SW480 (cell line): ENCODE results near the gene HDAC10.
"Not testable (repeated sequence)": the region's sequence is repeated elsewhere in the genome, so short reads cannot be mapped to it uniquely, and the experiment has no call there.

Experiments used
- DNase-seq: peaks from one replicate; pipeline ENCODE4 v3.0.0-alpha.2; 2016; ENCODE audit warnings: low spot score

HDAC10 gene

GRCh38 chr22:50285568-50286229 is 34.6 kb upstream of the HDAC10 start:
- DNase-seq: no peak

GRCh38 chr22:50284479-50284878 is 33.4 kb upstream of the HDAC10 start:
- no peak for DNase-seq

- DNase-seq: no peak
Observed at GRCh38 chr22:50283821-50284220, 32.8 kb upstream of the HDAC10 start.

- peak; percentile 82 for DNase-seq
Observed at GRCh38 chr22:50282361-50283155, 31.5 kb upstream of the HDAC10 start.

- no peak for DNase-seq
Observed at GRCh38 chr22:50281957-50282356, 30.9 kb upstream of the HDAC10 start.

- DNase-seq: no peak
Observed at GRCh38 chr22:50281384-50281760, 30.3 kb upstream of the HDAC10 start.

- no peak for DNase-seq
Observed at GRCh38 chr22:50280708-50281383, 29.8 kb upstream of the HDAC10 start.

GRCh38 chr22:50280022-50280707 is 29.1 kb upstream of the HDAC10 start:
- DNase-seq: no peak

GRCh38 chr22:50278956-50279619 is 28.0 kb upstream of the HDAC10 start:
- DNase-seq: no peak

- no peak for DNase-seq
Observed at GRCh38 chr22:50278461-50278860, 27.4 kb upstream of the HDAC10 start.

- DNase-seq: no peak
Observed at GRCh38 chr22:50277761-50278160, 26.7 kb upstream of the HDAC10 start.

- DNase-seq: no peak
Observed at GRCh38 chr22:50276143-50276542, 25.1 kb upstream of the HDAC10 start.

- no peak for DNase-seq
Observed at GRCh38 chr22:50275181-50276055, 24.4 kb upstream of the HDAC10 start.

- DNase-seq: no peak
Observed at GRCh38 chr22:50274771-50275170, 23.7 kb upstream of the HDAC10 start.

GRCh38 chr22:50274311-50274710 is 23.2 kb upstream of the HDAC10 start:
- peak; percentile 68 for DNase-seq

GRCh38 chr22:50273781-50274180 is 22.7 kb upstream of the HDAC10 start:
- DNase-seq: not testable (repeated sequence)

- DNase-seq: not testable (repeated sequence)
Observed at GRCh38 chr22:50273352-50273751, 22.3 kb upstream of the HDAC10 start.

GRCh38 chr22:50272044-50272802 is 21.2 kb upstream of the HDAC10 start:
- no peak for DNase-seq

GRCh38 chr22:50271519-50271970 is 20.5 kb upstream of the HDAC10 start:
- peak; percentile 69 for DNase-seq
